HG03108 (cell line): ENCODE data around the gene MT1A.

Experiments used
- ATAC-seq: cut with Tn5 transposase; IDR thresholded peaks from one replicate; pipeline ENCODE4 v1.9.1; 2021; ENCODE audit warnings: moderate library complexity; ENCODE audit not compliant: unreplicated experiment

The MT1A gene

DNA sequence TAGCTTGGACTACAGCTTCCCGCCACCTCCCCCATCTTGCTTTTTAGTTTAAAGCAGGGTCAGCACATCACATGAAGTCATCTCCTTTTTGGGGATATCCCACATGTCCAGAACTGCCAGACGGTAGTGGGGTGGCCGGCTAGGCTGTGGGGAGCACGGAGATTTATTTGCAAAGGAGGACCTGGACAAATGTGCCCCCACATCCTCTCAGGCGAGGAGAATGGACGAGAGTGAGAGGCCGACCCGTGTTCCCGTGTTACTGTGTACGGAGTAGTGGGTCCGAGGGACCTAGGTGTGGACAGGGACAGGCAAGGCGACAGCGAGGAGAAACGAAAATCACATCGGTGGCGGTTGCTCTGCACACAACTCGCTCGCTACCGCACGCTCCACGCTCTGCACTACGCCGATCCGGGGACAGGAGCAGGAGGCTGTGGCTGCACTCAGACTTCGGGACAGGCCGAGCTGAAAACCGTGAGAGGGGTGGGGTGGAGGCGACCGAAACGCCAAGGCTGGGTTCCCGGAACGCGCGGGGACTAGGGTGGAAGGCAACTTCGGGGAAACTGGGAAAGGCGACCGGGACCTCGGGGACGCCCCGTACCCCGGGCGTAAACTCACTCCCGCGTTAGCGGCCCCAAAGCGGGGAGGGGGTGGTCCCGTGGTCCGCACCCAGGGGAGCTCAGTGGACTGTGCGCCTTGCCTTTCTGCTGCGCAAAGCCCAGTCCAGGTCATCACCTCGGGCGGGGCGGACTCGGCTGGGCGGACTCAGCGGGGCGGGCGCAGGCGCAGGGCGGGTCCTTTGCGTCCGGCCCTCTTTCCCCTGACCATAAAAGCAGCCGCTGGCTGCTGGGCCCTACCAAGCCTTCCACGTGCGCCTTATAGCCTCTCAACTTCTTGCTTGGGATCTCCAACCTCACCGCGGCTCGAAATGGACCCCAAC is at the start of gene MT1A:
Gene MT1A, plus strand, starts transcription at position 853 of the 937 bp plus-strand sequence. Its CDS starts 73 bp downstream, at position 926.
- no peak for ATAC-seq

DNA sequence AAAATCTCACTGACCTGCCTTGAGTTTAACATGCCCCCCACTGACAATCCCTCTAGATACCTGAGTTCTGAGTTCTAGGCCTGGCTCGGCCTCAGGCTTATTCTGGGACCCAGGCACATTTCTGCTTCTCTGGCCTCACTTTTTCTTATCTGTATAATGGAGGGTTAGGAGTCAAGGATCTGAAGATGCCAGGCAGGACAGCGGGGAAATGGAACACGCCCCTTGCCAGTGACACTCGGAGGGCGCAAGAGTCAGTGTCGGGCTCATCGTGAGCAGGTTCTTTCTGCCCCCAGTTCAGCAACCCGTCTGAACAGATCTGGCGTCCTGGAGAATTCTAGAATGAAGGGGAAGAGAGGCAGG is 49.7 kb upstream of the MT1A start:
- no peak for ATAC-seq

DNA sequence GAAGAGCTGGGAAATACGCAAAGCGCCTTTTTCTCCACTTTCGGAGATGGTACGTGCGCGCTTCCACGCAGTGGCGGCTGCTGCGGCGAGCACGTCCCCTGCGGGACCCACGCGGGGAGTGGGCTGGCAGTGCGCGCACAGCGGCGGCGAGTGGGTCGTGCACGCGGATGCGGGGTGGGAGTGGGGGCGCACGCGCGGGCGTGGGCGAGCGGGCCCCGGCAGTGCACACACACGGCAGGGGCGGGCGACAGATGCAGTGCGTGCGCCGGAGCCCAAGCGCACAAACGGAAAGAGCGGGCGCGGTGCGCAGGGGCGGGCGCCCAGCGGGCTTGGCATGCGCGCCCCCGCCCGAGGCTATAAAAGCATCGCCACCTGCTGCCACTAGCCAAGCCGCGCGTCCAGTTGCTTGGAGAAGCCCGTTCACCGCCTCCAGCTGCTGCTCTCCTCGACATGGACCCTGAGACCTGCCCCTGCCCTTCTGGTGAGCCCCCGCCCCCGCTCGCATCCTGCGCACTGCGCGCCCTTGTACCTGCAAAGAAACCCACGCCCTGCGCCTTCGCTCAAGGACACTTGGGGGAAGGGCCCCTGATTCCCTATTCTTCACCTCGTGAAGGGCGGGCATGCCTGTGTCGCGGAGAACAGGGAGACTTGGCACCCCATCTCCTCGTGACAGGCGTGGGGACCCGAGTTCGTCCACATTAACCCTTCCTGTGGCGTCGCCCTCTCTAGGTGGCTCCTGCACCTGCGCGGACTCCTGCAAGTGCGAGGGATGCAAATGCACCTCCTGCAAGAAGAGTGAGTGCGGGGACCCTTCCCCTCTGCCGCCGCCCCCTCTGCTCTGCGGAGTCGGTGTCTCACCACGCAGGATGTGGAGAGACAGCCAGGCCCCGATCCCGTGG is 49.1 kb upstream of the MT1A start, which contains the start of gene MT3:
Gene MT3, plus strand, starts transcription at position 388 of the 899 bp plus-strand sequence. Its CDS starts 63 bp downstream, at position 451.
- no peak for ATAC-seq

DNA sequence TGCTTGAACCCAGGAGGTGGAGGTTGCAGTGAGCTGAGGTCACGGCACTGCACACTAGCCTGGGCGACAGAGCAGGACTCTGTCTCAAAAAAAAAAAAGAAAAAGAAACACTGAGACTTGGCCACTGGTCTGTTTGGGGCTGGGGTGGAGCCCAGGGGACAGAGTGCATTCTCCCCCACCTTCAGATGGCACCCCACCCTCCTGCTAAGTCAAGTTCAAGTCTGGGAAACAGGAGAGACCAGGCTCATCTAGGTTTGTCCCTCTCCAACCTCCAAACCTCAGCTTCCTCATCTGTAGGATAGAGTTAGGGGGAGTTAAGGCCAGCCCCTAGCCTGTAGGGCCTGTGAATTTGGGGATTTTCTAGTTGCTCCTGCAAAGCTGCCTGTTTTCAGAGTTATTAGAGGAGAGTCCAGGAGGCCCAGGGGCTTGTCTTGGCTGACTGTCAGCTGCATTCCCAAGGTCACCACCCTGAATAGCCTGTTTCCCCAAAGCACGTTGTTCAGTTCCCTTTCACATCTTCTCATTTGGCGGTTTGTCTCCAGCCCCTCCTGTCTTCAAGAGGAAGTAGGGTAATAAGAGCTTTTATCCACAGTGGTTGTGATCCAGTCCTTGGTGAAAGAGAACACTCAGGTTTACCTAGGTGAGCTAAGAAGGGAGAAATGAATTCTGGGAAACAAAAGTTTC is 46.9 kb upstream of the MT1A start:
- ATAC-seq: no peak

DNA sequence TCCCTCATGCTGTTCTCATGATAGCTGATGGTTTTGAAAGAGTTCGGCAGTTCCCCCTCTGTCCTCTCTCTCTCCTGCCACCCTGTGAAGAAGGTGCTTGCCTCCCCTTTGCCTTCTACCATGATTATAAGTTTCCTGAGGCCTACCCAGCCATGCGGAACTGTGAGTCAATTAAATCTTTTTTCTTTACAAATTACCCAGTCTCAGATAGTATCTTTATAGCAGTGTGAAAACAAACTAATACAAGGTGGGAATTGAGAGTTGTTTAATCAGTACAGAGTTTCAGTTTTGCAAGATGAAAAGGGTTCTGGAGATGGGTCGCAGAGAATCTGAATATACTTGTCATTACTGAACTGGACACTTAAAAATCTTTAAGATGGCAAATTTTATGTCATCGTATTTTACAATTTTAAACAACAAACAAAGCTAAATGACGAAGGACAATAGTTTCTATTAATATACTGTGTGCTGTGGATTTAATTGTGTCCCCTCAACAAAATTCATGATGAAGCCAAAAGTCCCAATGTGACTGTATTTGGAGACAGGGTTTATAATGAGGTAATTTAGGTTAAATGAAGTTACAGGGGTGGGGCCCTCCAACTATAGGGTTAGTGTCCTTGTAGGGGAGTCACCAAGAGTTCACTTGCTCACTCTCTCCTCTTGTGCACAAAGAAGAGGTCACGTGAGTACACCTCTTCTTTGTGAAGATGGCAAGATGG is 44.7 kb upstream of the MT1A start:
- ATAC-seq: no peak

DNA sequence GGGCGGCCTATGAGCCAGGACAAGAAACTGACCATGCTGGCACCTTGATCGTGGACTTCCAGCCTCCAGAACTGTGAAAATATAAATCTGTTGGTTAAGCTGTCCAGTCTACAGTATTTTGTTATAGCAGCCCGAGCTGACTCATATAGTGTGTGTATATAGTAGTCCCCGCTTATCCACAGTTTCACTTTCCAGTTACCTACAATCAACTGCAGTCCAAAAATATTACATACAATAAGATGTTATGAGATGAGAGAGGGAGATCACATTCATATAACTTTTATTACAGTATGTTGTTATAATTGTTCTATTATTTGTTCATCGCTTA is 44.2 kb upstream of the MT1A start:
- ATAC-seq: no peak

DNA sequence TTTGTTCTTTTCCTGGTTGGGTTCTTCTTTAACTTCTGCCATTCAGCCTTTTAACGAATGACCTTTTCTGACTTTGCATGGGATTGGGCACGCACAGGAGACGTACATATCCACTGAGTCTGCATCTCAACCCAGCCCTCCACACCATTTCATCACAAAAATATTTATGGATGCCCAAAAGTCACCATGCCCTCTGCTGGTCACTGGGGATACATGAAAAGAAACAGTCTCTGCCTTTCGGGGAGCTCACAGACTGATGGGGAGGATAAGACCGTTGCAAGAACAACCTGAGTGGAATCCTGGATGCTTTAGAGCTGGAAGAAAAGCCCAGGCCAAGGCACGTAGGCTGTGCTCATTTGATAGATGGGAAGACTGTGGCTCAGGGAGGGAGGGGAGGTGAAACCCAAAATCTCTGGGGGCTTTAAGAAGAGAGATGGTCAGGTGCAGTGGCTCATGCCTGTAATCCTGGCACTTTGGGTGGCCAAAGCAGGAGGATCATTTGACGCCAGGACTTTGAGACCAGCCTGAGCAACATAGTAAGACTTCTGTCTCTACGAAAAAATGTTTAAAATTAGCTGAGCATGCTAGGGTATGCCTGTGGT is 38.0 kb upstream of the MT1A start:
- no peak for ATAC-seq

DNA sequence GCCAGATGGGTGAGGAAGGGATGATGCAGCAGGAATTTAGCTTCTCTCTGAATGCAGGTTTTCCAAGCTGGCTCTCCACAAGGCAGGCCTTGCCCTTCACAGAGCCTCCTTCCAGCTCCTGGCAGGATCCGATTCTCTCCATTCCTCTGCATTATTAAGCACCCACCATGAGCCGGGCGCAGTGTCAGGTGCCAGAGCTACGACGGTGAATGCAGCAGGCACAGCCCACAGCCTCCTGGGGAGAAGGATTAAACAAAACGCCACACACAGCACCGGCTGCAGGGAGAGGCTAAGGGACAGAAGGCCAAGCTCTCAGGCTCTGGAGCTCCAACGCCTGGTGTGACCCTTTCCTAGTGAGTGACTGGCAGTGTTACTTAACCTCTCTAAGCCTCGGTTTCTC is 37.1 kb upstream of the MT1A start:
- ATAC-seq: no peak

DNA sequence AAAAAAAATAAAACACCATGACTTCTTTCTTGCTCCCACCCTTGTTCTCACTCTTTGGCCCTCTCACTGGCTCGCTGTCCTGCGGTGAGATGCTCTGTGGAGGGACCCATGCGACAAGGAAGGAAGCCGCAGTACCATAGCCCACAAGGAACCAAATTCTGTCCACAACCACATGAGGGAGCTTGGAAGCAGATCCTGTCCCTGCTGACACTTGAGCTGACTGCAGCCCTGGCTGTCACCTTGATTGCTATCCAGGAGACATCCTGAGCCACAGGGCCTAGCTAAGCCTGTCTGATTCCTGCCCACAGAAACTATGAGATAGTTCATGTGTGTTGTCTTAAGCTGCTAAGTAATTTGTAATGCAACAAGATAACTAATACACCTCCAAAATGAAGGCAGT is 34.9 kb upstream of the MT1A start:
- no peak for ATAC-seq

DNA sequence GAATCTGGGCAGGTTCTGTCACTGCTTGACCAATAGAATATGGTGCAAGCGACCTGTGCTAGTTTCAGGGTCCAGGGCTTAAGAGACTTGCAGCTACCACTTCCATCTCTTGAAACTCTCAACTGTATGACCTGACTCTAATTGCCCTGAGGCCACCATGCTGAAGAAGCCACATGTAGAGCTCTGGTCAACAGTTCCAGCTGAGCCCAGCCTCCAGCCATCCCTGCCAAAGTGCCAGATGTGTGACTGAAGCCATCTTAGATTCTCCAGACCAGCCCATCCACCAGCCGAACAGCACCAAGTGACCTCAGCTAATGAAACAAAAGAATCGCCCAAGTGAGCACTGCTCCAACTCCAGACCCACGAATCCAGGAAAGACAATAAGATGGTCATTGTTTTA is 33.5 kb upstream of the MT1A start:
- no peak for ATAC-seq

DNA sequence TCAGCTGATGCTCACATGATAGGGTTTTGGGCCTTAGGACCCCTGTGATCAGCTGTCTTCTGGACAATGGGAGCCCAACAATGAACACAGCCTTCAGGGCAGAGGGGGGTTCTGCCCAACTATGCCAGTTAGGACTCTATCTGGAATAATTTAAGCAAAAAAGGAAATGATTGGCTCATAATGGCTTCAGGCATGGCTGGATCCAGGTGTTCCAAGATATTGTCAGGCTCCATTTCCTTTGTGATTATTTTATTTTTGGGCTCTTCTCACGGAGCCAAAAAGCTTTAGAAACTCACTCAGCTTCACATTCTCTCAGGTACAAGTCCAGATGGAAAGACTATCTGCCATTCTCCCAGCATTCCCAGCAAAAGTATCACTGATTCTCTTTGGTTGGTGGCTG is 33.0 kb upstream of the MT1A start:
- ATAC-seq: no peak

DNA sequence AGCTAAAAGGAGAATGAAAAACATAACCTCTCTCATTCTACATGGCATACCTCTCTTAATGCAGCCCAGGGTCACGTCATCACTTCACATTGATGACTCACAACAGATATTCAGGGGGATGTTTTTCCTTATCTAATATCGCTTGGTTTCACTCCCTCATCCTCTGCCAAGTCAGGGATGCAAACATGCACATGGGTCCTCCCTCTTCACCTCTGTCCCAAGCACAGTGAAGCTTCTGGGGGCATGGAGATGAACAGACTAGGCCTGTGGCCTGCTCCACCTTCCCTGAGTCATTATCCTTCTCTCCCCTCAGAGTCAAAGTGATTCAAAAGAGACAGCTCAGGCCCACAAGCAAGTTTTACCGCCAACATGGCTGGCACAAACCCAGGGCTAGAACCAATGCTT is 32.4 kb upstream of the MT1A start:
- no peak for ATAC-seq

DNA sequence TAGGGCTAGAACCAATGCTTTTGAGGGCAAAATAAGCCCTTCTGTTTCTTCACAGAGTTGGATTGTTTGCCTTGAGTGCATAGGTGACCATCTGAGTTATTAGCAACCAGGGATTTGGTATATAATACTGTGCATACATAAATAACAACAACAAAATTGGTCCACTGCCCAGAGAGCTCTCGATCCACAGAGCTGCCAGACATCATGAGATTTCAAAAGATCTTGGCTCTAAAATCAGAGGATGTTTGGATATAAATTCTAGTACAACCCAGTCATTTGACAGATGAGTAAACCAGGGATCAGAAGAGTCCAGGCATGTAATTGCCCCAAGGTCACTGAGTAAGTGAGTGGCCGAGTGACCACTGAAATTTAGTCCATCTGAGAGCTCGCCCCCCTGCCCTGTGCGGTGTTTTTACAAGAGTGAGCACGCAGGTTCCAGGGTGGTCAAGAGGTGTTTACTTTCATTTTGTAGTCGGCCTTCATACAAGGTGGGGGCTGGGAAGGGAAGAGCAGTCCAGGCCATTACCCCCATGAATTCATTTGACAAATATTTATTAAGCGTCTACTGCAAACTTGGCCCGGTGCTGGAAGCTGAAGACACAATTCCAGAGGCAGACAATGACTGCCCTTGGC is 31.9 kb upstream of the MT1A start:
- no peak for ATAC-seq

DNA sequence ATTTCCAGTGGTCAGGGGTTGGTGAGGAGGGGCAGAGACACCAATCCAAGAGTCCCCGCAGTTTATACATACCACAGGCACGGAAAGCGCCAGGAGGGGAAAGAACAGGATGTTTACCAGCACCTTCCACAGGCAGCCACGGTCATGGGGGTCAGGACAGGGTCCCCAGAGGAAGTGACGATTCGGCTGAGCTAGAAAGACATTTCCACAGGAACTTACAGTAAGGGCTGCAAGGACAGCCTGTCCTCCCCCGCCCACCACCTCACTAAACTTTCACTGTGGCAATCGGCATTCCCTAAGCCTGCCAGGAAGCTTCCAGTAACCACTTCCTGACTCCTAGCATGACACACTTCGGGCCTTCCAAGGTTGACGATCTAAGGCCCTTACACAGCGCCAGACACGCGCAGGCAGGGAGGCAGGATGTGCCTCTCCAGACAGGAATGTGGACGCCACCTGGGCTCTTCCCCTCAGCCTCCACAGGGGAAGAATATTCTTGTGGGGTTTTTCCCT is 31.3 kb upstream of the MT1A start:
- no peak for ATAC-seq

DNA sequence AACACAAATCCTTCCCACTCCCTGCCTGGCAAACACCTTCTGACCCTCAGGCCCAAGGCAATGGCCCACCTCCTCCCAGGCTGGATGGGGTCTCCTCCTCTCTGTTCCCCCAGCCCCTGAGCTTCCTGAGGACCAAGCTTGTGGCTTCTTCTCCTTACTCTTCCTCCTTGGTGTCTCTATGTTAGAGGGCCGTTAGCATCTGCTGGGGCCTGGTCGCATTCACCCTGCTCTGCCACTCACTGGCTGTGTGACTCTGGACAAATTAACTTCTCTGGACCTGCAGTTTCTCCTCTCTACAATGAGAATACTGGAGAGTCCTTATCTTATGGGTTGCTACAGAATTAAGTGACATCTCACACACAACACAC is 30.8 kb upstream of the MT1A start:
- no peak for ATAC-seq

DNA sequence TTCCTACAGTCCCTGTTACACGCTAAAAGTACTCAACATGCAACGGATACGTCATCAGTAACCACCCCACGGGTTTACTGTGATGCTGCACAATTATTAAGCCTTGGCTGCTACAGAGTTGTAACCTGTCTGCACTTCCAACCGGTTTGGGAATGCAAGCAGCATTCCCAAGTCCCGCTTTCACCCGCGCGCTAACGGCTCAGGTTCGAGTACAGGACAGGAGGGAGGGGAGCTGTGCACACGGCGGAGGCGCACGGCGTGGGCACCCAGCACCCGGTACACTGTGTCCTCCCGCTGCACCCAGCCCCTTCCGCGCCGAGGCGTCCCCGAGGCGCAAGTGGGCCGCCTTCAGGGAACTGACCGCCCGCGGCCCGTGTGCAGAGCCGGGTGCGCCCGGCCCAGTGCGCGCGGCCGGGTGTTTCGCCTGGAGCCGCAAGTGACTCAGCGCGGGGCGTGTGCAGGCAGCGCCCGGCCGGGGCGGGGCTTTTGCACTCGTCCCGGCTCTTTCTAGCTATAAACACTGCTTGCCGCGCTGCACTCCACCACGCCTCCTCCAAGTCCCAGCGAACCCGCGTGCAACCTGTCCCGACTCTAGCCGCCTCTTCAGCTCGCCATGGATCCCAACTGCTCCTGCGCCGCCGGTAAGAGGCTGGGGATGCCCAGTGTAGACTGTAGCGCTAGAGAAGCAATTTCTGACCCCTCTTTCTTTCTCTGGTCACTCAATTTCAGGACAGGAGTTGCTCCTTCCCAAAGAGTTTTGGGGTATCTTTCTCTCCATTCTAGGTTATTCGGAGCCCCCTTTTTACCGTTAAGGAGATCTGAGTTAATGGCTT is 30.2 kb upstream of the MT1A start, which contains the start of gene MT2A:
Gene MT2A, plus strand, starts transcription at position 542 of the 833 bp plus-strand sequence. Its CDS starts 72 bp downstream, at position 614.
- ATAC-seq: peak; percentile 89

DNA sequence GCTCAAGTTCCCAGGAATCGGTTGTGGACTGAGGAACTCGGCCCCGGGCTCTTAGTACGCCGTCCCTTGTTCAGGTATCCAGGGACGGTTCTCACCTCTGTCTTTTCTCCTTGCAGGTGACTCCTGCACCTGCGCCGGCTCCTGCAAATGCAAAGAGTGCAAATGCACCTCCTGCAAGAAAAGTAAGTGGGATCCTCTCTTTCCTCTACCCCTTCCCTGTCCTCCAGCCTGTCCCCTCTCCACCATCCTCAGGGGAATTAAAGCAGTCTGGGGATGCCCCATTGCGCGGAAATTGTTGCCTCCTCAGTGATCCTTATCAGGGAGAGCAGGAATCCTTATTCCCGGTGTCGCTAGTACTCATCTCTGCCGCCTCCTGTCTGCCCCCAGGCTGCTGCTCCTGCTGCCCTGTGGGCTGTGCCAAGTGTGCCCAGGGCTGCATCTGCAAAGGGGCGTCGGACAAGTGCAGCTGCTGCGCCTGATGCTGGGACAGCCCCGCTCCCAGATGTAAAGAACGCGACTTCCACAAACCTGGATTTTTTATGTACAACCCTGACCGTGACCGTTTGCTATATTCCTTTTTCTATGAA is 29.5 kb upstream of the MT1A start:
- ATAC-seq: no peak

DNA sequence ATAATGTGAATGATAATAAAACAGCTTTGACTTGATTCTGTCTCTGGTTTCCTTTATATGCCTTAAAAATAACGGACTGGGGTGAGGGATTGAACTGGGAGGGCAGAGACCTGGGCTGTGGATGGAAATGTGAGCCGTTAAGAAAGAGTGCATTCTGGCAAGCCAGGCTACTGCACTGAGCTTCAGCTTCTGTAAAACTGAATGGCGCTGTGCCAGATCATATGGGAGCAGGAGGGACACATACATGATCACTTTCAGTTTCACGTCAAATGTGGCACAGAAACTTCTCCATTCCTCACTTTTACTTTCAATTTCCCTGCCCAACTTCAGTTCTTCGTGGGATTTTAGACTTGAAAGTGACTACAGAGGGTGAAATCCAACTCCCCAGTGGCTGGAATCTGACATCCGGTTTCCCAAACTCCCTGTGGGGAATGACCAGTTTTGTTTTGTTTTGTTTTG is 29.0 kb upstream of the MT1A start:
- no peak for ATAC-seq
